GM12801 (cell line): ENCODE measurements around the gene PPARD.

Source experiments
- TF ChIP-seq, protein P1 (sequence below): IDR thresholded peaks from one replicate; pipeline ENCODE4 v1.5.1; 2011; ENCODE audit warnings: control low read depth; ENCODE audit not compliant: insufficient read length; ENCODE audit errors: extremely low read depth

Gene PPARD

DNA sequence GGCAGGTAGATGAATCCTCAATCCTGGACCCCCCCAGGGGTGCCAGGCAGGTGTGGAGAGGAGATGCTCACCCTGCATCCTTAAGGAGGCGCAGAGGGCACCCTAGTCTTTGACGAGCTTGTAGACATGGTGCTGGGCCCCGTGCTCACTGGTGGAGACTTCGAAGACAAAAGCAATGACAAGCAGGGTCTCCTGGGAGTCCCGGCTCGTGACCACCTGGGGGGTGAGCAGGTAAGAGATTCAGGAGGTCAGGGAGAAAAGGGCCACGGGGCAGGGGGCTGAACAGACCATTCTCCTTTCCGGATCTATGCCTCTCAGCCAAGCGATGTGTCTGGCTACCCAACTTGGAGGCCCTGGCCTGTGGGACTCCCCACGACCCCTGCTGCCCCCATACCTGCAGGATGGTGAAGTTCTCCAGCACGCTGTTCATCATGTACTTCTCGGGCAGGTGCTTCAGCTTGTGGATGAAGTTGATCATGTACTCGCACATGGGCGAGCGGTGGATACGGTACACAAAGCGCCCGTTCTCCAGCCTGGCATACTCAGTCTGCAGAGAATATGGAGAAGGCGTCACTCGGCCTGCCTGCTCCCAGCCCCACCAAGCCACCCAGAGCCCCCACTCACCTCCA is 132.7 kb downstream of the PPARD start:
- TF ChIP-seq, protein P1, sequence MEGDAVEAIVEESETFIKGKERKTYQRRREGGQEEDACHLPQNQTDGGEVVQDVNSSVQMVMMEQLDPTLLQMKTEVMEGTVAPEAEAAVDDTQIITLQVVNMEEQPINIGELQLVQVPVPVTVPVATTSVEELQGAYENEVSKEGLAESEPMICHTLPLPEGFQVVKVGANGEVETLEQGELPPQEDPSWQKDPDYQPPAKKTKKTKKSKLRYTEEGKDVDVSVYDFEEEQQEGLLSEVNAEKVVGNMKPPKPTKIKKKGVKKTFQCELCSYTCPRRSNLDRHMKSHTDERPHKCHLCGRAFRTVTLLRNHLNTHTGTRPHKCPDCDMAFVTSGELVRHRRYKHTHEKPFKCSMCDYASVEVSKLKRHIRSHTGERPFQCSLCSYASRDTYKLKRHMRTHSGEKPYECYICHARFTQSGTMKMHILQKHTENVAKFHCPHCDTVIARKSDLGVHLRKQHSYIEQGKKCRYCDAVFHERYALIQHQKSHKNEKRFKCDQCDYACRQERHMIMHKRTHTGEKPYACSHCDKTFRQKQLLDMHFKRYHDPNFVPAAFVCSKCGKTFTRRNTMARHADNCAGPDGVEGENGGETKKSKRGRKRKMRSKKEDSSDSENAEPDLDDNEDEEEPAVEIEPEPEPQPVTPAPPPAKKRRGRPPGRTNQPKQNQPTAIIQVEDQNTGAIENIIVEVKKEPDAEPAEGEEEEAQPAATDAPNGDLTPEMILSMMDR: no peak

DNA sequence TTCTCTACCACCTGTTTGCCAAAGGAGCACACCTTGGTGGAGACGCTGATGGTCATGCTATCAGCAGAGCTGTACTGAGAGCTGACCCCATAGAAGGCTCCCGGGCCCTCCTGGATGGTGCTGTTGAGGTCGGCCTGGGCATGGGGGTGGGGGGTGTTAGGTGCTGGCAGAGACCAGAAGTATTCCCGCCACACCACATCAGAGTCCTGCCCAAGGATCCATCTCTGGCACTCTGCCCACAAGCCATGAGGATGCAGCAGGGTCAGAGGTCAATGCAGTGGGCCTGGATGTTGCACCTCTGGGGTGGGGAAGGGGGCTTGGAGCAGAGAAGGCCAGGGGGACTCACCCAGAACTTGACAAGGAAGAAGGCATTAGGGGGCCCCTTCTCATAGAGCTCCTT is 133.2 kb downstream of the PPARD start:
- TF ChIP-seq, protein P1: no peak

DNA sequence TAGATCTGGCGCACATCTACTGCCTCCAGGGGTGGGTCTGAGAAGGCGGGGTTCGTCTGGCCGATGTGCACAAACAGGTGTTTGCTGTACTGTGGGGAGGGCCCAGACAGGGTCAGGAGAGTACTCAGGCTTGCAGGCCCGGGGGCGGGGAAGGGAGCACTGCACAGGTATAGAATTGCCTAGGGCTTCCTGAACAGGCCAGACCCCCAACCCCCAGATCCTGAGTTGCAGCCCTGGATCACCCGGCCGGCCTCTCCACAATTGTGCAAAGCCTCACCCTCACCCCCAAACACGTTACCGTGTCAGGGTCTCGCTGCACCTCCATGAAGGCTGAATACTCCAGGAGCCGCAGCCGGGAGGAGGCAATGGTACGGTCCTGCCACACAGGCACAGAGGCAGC is 133.6 kb downstream of the PPARD start:
- TF ChIP-seq, protein P1: no peak

DNA sequence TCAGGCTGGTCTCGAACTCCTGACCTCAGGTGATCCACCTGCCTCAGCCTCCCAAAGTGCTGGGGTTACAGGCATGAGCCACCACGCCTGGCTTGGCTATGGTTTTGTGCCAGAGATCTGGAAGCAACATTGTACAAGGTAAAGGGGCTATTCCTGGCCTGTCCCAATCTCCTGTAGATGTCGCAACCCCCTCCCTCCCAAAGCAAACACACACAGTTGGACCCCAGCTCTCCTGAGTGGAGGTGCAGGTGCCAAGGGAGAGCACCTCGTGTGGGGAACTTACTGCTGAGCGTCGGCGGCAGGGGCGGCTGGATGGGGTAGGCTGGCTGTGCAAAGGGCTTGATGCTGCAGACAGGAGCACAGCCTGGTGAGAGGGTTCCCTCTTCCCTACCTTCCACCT is 134.7 kb downstream of the PPARD start:
- TF ChIP-seq, protein P1: no peak
